Neutrophil (primary cell): ENCODE measurements around the gene PPWD1.
"Not testable (repeated sequence)": the region's sequence is repeated elsewhere in the genome, so short reads cannot be mapped to it uniquely, and the experiment has no call there.

Source experiments
- H3K27ac ChIP-seq: fragments of 200-600 bp; sonication (generic); 2 replicates; pipeline ENCODE4 v1.5.1; 2016; ENCODE audit warnings: mild to moderate bottlenecking, moderate library complexity
- H3K27me3 ChIP-seq: fragments of 200-600 bp; sonication (generic); 2 replicates; pipeline ENCODE4 v1.6.0; 2016; ENCODE audit warnings: mild to moderate bottlenecking
- H3K36me3 ChIP-seq: fragments of 200-600 bp; sonication (generic); 2 replicates; pipeline ENCODE4 v1.5.1; 2017
- H3K4me1 ChIP-seq, 2 experiments: fragments of 200-600 bp in 1 of 2; sonication (generic) in 1 of 2; 1 replicate in 1 of 2; 2 replicates in 1 of 2; pipeline versions ENCODE4 v1.5.1 to v1.6.1; 2013 to 2016; ENCODE audit warnings: low read depth in 1 of 2, low read length in 1 of 2, mild to moderate bottlenecking in 1 of 2, moderate library complexity in 1 of 2; ENCODE audit not compliant: control insufficient read depth in 1 of 2, insufficient read depth in 1 of 2
- H3K4me3 ChIP-seq, 2 experiments: fragments of 200-600 bp in 1 of 2; sonication (generic) in 1 of 2; 1 replicate in 1 of 2; 2 replicates in 1 of 2; pipeline ENCODE4 v1.5.1; 2013 to 2016; ENCODE audit warnings: low read depth in 1 of 2, low read length in 1 of 2, mild to moderate bottlenecking in 1 of 2, moderate library complexity in 1 of 2
- H3K9me3 ChIP-seq: fragments of 200-600 bp; sonication (generic); 2 replicates; pipeline ENCODE4 v1.5.1; 2016
- TF ChIP-seq, protein P1 (sequence below): fragments of 200-600 bp; sonication (generic); IDR thresholded peaks from 2 replicates; pipeline ENCODE4 v1.5.1; 2016; ENCODE audit warnings: antibody characterized with exemption

PPWD1 gene

DNA sequence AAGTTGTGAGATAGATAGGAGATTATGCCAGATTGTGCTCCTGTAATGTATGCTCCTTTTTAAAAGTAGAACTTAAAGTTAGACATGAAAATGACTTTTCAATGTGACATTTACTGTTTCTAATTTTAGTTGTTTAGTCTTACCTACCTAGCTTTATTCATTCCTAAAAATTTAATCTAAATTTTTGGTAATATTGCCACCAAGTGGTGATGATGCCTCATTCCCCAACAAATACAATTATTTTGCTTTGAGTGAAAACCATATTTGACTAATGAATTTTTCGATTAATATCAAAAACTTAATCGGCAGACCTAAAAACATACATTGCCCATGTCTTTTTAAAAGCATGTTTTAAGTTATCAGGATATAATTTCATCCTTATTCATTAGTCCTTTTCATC is 25.6 kb downstream of the PPWD1 start:
- no peak overlapping the region for H3K4me3 ChIP-seq
- H3K27ac ChIP-seq = no peak overlapping the region
- no peaks in the 10 kb centered on the region for H3K9me3 ChIP-seq
- H3K4me1 ChIP-seq = no peaks in the 10 kb centered on the region
- TF ChIP-seq, protein P1, sequence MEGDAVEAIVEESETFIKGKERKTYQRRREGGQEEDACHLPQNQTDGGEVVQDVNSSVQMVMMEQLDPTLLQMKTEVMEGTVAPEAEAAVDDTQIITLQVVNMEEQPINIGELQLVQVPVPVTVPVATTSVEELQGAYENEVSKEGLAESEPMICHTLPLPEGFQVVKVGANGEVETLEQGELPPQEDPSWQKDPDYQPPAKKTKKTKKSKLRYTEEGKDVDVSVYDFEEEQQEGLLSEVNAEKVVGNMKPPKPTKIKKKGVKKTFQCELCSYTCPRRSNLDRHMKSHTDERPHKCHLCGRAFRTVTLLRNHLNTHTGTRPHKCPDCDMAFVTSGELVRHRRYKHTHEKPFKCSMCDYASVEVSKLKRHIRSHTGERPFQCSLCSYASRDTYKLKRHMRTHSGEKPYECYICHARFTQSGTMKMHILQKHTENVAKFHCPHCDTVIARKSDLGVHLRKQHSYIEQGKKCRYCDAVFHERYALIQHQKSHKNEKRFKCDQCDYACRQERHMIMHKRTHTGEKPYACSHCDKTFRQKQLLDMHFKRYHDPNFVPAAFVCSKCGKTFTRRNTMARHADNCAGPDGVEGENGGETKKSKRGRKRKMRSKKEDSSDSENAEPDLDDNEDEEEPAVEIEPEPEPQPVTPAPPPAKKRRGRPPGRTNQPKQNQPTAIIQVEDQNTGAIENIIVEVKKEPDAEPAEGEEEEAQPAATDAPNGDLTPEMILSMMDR = no peak
- H3K27me3 ChIP-seq = no peaks in the 10 kb centered on the region
- peaks cover 96% of the 10 kb centered on the region for H3K36me3 ChIP-seq

DNA sequence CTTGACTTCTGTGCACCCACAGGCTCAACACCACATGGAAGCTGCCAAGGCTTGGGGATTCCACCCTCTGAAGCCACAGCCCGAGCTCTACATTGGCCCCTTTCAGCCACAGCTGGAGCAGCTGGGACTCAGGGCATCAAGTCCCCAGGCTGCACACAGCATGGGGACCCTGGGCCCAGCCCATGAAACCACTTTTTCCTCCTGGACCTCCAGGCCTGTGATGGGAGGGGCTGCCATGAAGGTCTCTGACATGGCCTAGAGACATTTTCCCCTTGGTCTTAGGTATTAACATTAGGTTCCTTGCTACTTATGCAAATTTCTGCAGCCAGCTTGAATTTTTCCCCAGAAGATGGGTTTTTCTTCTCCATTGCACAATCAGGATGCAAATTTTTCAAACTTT is 38.7 kb downstream of the PPWD1 start:
- H3K27ac ChIP-seq, H3K4me3 ChIP-seq, H3K27me3 ChIP-seq, H3K9me3 ChIP-seq: not testable (repeated sequence)
- Histone ChIP-seq H3K4me1 (peaks cover 8 to 11% of the 10 kb centered on the region in 2 experiments), H3K36me3 (peaks cover 59% of the 10 kb centered on the region)

DNA sequence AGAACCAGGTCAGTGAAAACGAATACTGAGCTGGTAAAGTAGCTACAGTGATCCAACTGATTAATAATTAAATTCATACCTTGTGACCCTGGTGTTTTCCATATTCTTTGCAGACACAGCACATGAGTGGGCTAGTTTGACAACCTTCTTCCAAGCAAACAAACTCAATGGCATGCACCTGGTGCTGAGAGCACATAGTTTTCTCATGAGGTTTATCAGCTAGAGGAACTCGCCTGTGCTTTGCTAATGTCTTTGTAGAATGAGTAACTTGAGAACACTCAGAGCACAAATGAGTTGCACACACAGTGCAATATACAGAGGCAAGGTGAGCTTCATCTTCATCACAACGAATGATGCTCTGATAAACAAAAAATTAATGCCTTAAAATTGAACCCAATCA is 48.4 kb downstream of the PPWD1 start:
- Histone ChIP-seq H3K9me3 (no peaks in the 10 kb centered on the region), H3K36me3 (peaks cover 88% of the 10 kb centered on the region)

DNA sequence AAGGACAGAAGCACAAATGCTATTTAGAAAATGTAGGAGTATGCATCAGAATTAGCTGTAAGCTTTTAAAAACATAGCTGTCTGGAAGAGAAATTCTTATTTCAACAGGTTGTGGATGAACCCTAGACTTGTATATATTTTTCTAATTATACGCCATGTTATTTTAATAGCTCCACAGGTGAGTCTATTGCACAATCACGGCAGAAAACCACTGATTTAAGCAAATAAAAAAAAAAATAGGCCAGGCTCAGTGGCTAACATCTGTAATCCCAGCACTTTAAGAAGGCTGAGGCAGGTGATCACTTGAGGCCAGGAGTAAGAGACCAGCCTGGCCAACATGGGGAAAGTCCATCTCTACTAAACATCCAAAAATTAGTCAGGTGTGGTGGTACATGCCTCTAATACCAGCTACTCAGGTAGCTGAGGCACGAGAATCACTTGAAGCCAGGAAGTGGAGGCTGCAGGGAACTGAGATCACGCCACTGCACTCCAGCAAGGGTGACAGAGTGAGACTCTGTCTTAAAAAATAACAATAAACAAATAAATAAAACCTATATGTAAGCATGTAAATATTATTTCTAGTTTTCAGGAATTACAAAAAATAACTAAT is 49.3 kb downstream of the PPWD1 start:
- H3K9me3 ChIP-seq = no peaks in the 10 kb centered on the region
- H3K36me3 ChIP-seq = peaks cover 83% of the 10 kb centered on the region
- no peaks in the 10 kb centered on the region for H3K4me1 ChIP-seq
- no peaks in the 10 kb centered on the region for H3K27me3 ChIP-seq
- no peak overlapping the region for H3K4me3 ChIP-seq
- TF ChIP-seq, protein P1 = no peak
- no peak overlapping the region for H3K27ac ChIP-seq

More for the DNA sequence above, 48.4 kb downstream of the PPWD1 start:
- Histone ChIP-seq H3K4me1 (no peaks in the 10 kb centered on the region), H3K4me3 (no peak overlapping the region), H3K27me3 (no peaks in the 10 kb centered on the region), H3K27ac (no peak overlapping the region)
- TF ChIP-seq, protein P1 = no peak

DNA sequence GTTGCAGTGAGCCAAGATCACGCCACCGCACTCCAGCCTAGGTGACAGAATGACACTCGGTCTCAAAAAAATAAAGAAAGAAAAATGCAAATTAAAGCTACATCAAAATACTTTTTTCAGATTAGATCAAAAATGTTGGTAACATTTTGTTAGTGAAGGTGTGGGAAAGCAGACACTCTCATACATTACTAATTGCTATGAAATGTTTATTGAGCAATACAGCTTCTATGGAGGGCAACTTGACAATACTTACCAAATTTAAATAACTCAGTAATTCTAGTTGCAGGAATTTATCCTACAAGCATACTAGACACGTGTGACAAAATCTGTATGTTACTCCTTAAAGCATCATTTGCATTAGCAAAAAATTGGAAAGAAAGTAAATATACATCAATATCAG is 56.9 kb downstream of the PPWD1 start:
- peaks cover 20% of the 10 kb centered on the region for H3K36me3 ChIP-seq
- H3K4me1 ChIP-seq = peaks cover 20 to 22% of the 10 kb centered on the region in 2 experiments
- no peak overlapping the region for H3K4me3 ChIP-seq
- no peaks in the 10 kb centered on the region for H3K9me3 ChIP-seq
- TF ChIP-seq, protein P1 = no peak
- no peaks in the 10 kb centered on the region for H3K27me3 ChIP-seq
- no peak overlapping the region for H3K27ac ChIP-seq

DNA sequence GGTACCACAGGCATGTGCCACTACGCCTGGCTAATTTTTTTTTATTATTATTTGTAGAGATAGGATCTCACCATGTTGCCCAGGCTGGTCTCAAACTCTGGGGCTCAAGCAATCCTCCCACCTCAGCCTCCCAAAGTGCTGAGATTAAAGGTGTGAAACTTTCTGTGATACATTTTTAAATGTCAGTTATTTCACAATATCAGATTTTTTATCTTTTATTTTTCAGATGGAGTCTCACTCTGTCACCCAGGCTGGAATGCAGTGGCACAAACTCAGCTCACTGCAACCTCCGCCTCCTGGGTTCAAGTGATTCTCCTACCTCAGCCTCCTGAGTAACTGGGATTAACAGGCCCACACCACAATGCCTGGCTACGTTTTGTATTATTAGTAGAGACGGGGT is 58.9 kb downstream of the PPWD1 start:
- H3K27me3 ChIP-seq, H3K27ac ChIP-seq, H3K9me3 ChIP-seq, H3K4me3 ChIP-seq, H3K36me3 ChIP-seq: not testable (repeated sequence)
- H3K4me1 ChIP-seq = peaks cover 33% of the 10 kb centered on the region in 2 experiments
